ENCODE results near the gene BRAF.

DNA sequence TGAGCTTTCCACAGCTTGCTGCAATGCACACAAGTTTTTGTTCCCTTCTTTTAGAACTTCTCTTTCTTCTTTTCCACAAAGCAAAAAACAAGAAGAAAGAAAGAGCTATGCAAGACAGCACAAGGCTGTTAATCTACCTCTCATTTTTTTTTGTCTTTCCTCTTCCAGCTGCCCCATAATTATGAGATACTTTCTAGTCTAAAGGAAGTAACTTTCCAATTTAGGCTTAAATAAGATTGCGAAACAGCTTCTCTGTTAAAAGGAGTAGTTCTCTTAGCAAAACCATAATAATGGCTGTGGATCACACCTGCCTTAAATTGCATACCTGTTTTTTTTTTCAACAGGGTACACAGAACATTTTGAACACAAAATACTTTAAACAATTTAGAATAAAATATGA, 172.2 kb downstream of the BRAF start:
- TF ChIP-seq POLR2AphosphoS5 (IDR thresholded peaks at IDR 0.05; ENCODE audit: insufficient read depth, low read depth, low read length) (no peak), CTCF (IDR thresholded peaks at IDR 0.05; ENCODE audit: extremely low read depth in 1 of 2, insufficient read depth in 1 of 2, low read depth in 1 of 2, low read length in 2 of 2) (no peak), MAX (IDR thresholded peaks at IDR 0.05; ENCODE audit: insufficient read depth, insufficient read length) (no peak), POLR2A (IDR thresholded peaks at IDR 0.05; ENCODE audit: low read depth, low read length) (no peak), FOS (IDR thresholded peaks at IDR 0.05; ENCODE audit: borderline replicate concordance, insufficient read depth, low read length) (no peak), GATA2 (IDR thresholded peaks at IDR 0.05; ENCODE audit: insufficient read depth, insufficient read length, low read depth, low read length) (no peak)

Data from endothelial cell of umbilical vein (primary cell).